CD4-positive, alpha-beta T cell treated with Interleukin-4 for 1 hour (primary cell): Measurements from ENCODE around the gene MEN1.
"Not testable (repeated sequence)": the region's sequence is repeated elsewhere in the genome, so short reads cannot be mapped to it uniquely, and the experiment has no call there.

Experiments used
- DNase-seq, 2 donors: peaks; one replicate each; pipeline ENCODE4 v3.0.0-alpha.2; 2020 to 2022

MEN1 gene

DNA sequence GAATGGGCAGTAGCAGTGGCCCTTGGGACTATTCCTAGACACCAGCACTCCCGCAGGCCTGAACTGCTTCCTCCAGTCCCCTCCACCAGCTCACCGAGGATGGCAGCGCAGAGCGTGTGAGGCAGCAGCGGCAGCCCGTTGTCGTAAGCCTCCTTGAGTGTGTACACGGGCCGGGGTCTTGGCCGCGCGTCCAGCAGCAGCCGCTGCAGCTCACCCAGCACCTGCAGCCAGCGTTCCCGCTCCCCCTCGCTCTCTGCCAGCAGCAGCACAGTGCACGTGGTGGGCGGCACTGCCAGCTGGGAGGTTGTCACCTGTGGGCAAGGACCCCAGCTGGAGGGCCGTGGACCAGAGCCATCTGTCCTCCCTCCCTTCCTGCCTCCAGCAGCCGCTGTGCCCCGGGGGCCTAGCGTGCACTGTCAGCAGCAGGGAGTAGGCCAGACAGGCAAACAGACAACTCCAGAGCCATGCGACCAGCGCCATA lies 21.1 kb upstream of the MEN1 start:
- DNase-seq = no peak

DNA sequence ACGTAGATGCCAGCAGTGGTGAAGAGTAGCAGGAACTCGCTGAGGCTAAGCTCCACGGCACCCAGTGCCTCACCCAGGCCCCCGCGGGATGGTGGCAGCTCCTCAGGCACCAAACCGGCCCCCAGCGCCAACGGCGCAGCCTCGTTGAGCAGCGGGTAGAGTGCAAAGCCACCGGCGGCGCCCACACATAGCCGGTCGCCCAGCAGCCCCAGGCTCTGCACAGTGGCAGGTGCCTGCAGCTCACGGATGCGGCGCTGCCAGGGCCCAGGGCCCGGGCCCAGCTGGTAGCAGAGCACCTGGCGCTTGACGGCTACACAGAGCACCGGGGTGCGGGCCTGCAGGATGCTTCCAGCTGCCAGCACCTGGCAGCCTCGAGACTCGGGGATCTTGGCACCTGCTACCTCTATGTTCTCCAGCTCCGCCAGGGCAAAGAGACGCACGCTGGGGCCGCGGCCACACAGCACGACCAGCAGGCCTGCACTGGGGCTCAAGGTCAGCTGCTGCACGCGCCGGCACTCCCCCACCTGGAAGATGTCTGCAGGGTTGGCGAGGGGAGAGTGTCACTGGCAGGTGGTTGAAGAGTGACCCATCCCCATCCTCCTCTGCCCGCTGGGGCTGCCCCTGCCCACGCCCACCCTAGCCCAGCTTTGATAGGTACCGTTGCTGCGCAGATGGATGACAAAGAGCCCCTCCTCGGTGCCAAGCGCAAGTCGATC lies 19.3 kb upstream of the MEN1 start:
- no peak for DNase-seq

DNA sequence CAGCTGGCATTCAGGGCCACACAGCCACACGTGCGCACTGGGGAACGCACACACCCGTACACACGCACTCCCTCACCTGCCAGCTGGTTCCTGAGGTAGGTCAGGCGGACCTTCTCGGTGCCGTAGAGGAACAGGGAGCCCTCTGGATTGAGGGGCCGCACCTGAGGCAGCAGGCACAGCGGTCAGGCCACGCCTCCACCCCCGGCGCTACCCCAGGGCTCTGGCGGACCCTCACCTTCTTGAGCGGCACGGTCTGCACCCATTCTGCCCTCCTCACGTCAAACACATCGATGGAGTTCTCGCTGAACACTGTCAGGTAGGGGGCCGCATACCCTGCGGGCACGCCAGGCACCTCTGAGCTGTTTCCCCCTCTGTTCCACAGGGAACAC lies 17.1 kb upstream of the MEN1 start:
- DNase-seq = no peak

DNA sequence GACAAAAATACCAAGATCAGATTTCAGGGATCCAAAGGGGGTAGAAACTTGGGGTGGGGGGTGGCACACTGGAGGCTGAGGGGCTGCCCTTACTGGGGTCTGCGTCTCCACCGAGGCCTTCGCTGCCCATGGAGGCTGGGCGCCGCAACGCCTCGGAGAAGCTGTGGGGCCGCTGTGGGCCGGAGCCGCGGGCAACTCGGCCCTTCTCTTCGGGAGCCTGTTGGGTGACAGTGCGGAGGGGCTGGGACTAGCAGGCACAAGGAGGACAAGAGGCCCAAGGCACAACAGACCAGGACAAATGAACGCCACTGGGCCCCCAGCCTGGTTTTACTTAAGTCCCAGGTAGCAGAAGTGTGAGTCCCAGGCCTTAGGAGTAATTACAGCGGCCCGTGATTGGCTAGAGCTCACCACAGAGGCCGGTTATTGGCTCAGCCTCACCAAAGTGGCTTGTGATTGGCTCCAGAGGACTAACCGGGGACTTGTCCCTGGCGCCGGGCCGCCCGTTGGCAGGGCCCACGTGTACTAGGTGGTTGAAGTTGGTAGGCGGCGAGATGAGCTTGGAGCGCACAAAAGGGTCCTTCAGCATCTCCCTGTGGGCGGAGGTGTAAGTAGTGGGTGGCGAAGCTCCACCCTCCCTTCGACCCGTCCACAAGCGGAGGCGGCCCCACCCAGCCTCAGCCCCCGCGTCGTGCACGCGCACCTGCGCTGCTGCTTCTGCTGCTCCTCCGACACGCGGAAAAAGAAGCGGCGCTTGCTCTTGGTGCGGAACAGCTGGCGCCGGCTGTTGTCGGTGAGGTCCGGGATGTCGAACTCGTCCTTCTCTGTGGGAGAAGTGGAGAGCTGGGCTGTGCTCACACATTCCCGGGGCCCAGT lies 16.5 kb upstream of the MEN1 start:
- DNase-seq = no peak

DNA sequence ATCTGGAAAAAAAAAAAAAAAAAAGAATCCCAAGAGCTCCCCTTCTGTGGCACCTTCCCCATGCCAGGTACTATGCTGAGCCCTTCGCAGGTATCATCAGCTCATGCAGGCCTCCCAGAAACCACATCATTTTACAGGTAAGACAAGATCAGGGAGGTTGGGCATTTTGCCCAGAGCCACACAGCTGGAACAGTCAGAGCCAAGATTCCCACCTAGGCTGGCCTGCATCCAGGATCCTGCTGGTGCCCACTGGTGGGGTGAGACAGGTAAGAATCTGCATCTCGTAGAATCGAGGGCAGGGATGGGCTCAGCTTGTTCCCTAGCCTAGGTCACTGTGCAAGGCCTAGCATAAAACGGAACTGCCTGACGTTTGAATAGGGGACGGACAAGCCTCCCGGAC lies 15.7 kb upstream of the MEN1 start:
- no peak for DNase-seq

DNA sequence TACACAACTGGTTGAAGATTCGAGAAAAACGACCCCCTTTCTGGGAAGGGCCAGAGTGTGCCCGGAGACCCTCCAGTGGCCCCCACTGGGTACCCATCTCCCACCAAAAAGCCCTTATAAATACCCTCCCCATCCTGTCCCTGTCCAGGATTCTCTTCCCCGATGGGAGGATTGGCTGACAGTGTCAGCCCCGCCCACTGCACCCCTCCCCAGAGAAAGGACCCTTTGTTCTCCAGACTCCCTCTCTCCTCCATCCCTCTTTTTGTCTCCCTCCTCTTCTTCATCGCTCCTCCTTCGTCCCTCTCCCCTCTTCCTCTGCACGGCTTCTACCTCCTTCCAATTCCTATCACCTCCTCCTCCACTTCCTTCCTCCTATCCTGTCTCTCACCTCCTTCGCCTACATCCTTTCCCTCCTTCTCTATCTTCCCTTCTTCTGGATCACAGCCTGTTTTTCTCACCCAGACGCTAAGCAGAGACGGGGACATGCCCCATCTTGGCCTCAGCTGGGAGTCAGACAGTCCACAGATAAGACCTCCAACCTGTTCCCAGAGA lies 13.3 kb upstream of the MEN1 start:
- no peak for DNase-seq

DNA sequence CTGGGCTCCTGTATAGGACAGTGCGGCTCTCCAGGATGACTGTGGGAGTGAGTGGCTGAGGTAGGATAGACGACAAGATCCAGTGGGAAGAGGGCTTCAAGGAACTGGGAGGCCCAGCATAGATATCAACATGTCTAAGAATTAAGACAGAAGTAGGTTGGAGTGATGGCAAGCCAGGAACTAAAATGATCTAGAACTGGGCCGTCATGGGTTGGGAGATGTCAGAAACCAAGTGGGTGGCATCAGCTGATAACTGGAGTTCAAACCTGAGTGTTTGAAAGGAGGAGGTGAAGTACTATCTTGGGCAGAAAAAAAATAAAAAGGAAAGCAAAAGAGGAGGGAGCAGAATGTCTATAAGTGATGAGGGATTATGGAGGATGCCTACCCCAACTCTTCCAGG lies 7.1 kb upstream of the MEN1 start:
- no peak for DNase-seq

DNA sequence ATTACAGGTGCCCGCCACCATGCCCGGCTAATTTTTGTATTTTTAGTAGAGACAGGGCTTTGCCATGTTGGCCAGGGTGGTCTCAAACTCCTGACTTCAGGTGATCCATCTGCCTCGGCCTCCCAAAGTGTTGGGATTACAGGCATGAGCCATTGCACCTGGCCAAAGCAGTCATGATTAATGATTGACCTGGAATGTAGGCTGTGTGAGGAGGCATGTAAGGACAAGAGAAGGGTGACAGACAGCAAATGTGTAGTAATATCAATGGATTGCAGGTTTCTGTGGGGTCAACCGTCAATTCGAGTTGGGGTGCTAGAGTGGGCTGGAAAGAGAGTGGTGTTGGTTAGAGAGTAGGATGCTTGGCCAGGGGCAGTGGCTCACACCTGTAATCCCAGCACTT lies 5.1 kb upstream of the MEN1 start:
- DNase-seq = not testable (repeated sequence)

DNA sequence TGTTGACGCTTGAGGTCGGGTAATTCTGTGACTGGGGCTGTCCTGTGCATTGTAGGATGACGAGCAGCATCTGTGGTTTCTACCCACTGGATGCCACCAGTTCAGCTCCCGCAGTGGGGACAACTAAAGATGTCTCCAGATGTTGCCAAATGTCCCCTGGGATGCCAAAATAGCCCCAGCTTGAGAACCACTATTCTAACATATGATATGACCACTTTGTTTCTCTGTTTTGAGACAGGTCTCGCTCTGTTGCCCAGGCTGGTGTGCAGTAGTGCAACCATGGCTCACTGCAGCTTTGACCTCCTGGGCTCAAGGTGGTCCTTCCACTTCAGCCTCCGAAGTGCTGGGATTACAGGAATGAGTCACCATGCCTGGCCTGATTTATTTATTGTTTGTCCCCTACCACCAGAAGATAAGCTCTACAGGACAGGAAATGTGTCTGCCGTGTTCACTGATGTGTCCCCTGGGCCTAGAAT lies 4.4 kb upstream of the MEN1 start:
- no peak for DNase-seq

DNA sequence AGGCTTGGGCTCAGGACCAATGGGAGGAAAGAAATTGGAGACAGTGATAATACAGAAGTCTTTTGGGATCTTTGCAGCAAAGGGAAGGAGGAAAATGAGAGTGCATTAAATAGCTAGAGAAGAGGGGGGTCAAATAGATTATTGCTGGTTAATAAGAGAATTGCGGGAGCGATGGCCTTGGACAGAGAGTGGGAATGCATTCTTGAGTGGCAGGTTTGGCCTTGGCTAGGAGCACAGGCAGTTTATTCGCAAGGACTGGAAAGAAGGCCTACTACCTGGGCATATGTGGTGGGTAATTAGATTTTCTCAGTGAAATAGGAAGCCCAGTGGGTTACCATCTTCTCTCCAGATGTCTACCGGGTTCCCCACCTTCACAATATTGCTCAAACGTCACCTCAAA lies 3.5 kb upstream of the MEN1 start:
- no peak for DNase-seq

DNA sequence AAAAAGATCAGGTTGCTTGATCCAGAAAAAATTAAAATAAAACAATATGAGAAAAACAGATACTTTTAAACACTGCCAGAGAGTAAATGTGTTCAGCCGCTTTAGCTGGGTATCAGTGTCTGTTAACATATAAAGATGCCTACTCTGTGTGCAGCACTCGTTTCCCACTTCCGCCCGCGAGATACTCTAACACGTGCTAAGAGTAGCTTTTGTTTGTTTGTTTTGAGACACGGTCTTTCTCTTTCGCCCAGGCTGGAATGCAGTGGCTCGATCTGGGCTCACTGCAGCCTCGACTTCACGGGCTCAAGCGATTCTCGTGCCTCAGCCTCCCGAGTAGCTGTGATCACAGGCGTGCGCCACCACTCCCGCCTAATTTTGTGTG lies 531 bp upstream of the MEN1 start:
- DNase-seq = peak in 1 of 2 donors; percentile 37

DNA sequence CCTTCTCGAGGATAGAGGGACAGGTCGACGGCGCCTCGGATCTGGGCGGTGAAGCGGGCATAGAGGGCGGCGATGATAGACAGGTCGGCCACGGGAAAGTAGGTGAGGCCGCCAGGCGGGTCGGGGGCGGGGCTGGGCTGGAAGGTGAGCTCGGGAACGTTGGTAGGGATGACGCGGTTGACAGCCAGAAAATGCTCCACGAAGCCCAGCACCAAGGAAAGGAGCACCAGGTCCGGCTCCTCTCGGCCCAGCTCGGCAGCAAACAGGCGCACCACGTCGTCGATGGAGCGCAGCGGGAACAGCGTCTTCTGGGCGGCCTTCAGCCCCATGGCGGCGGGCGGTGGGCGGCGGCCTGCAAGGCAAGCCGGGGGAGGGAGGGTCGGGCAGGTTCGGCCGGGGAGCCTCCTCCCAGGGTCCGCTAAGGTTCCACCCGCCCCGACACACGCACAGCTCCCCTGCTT lies 540 bp downstream of the MEN1 start:
- DNase-seq = no peak

DNA sequence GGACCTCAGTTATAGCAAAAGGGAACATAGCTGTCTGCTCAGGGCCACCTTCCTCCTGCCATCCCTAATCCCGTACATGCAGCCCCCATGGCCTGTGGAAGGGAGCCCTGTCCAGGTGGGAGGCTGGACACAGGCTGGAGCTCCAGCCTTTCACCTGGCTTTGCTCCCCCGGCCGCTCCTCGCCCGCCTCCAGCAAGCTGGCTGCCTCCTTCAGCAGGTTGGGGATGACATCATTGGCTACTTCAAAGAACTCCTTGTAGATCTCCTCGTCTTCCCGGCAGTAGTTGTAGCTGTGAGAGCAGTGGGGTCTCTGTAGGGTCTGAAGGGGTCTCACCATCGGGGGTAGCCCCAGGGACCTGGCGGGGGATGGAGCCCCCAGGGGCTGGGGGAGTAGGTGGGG lies 4.9 kb downstream of the MEN1 start:
- DNase-seq = no peak

DNA sequence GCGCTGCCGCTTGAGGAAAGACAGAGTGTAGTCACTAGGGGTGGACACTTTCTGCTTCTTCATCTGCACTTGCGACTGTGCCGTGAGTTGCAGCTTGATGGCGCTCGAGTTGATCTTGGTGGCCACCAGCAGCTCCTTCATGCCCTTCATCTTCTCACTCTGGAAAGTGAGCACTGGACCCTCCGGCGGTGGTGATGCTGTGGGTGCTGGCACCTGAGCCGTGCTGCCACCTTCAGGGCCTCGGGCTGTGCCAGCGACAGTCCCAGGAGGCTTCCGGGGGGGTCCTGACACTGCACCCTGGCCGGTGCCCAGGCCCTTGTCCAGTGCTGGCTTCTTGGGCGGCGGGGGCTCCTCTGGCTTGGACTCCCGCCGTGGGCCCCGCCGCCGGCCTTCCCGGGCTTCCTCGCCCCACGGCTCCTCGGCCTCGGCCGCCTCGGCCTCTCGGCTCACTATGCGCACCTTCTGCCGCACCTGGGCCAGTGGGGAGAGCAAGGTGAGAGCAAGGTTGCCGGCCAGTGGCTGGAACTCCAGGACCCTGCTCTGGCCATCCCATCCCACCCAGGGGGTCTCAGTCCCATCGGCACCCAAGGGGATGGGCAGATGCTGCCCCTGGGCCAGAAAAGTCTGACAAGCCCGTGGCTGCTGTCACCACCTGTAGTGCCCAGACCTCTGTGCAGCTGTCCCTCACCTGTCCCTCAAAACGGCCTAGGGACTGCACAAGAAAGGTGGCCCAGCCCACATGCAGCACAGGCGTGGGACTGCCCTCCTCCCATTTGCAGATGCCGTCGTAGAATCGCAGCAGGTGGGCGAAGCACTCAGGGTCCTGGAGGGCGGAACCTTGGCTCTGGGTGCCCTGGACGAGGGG lies 5.8 kb downstream of the MEN1 start:
- no peak for DNase-seq

DNA sequence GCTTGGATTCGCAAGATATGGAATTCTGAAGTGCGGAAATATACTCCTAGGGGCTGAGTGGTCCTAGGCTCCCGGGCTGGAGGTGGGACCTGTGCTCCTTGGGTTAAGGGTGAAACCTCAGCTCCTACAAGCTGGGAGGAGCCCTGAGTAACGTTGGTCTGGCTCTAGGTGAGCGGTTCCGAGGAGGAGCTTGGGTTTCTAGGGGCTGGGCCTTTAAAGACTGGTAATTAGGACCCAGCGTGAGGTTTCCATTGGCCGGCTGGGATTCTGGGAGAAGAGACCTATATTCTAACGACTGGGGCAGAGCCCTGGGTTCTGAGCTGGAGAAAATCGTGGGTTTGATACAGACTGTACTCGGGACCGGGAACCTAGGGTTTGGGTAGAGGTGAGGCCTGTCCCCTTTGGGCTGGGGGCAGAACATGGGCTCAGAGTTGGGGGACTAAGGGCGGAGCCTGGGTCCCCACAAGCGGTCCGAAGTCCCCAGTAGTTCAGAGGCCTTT lies 6.5 kb downstream of the MEN1 start:
- DNase-seq = no peak

DNA sequence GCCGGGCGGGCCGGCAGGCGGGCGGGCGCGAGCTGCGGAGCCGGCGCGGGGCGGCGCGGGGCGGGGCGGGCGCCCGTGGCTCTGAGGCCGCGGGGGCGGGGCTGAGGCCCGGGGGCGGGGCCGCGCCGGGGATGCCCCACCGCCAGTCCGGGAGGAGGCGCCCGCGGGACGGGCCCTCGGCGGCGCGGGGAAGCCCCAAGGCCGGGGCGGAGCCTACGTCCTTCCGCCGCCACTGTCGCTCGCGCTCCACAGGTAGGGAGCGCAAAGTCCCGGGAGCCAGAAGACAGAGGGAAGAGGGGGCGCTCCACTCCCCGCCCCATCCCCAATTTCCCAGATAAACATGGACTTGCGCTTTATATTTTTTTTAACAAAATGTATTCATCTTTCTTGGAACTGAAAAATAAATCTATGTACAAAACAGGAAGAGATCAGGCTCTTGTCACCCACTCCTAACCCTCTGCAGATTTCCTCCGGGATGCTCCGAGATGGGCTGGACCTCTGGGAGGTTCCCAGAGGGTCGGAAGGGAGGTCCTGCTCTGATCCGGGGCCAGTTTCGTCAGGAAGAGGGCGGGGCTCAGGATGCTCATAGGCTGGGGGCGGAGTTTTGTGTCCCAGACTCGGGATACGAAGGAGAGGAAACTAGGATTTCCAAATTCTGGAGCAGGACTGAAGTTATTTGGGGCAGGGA lies 7.0 kb downstream of the MEN1 start, which contains the start of gene MAP4K2:
Gene MAP4K2, minus strand, starts transcription at position 57 of the 688 bp plus-strand sequence. CDS start 65 bp downstream, outside the sequence.
- DNase-seq = peak; percentile 86 to 89

DNA sequence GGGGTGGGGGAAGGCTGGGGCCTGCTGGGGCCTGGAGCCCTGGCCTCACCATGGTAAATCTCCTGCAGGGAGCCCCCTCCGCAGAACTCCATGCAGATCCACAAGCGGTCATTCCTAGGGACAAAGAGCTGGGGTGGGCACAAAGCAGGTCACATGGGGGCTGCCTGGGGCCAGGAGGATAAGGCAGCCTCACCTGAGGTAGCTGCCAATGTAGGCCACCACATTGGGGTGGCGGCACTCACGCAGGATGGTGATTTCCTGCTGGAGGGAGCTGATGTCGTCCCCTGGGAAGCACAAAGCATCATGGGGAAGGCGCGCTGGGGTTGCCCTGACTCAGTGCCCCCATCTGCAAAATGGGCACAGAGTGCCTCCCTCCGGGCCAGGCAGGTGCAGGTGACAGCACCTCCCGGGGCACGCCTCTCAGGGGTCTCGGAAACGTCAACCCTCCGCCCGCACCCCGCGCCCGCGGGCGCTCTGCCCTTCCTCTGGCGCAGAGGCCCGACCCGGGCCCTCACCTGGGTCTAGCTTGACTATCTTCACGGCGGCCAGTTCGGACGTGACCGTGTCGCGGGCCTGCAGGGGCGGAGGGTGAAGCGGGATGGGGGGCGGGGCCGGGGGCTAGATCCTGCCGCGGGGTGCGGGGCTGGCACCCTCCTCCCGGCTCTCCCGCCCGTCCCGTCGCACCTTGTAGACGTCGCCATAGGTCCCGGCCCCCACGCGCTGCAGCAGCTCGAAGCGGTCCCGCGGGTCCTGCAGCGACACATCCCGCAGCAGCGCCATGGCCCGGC lies 7.8 kb downstream of the MEN1 start:
- peak; percentile 38 to 46 for DNase-seq

DNA sequence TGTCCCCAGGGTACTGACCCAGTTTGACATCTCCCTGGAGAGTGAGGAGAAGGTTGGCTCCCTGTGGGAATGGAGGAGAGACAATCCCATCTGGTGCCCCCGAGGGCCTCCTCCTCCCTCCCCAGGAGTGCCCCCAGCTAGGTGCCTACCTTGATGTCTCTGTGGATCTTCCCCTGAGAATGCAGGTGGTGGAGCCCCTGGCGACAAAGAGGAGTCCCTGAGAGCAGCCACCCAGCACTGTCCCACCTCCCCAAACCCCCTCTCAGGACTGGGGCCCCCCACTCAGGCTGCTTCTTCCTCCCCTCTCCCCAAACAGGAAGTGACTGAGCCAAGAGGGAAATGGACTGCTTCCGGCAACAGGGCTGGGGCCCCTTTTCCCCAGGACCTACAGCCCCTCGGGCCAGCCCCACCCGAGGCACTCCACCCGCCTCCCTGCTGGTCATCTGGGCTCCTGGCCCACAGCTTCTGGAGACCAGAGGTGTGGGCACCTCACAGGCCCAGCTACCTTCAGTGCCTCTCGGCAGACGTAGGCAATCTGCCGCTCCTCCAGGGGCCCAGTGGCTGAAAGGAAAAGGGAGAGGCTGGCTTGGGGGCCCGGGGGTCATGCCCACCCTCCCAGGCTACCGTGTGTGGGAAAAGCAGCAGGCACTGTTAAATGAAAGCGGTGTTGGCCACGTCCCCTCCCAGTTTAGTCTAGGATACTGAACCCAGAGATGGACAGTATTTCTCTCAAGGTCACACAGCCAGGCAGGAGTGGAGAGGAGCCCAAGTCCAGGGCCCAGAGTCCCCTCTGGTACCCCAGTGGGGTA lies 8.6 kb downstream of the MEN1 start:
- DNase-seq = no peak

DNA sequence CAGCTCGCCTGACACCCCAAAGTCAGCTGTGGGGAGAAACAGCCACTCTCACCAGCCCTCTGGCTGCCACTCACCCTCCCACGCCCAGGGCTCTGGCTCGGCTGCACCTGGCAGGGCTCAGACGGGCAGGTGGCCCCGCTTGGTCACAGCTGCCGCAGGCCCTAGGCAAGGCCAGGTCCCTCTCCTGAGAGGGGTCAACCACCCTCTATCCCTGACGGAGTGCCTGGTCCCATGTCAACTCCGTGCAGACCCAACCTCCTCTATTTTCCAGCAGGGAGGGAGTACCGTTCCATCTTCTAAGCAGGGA lies 9.2 kb downstream of the MEN1 start:
- DNase-seq = no peak
